Raji (cell line): ENCODE data around the gene SDF4.

ENCODE experiments used
- POLR2A ChIP-seq: IDR thresholded peaks from 2 replicates; pipeline ENCODE4 v1.6.1; 2011; ENCODE audit warnings: low read depth, low read length, control low read depth; ENCODE audit not compliant: insufficient read depth

Gene SDF4

DNA sequence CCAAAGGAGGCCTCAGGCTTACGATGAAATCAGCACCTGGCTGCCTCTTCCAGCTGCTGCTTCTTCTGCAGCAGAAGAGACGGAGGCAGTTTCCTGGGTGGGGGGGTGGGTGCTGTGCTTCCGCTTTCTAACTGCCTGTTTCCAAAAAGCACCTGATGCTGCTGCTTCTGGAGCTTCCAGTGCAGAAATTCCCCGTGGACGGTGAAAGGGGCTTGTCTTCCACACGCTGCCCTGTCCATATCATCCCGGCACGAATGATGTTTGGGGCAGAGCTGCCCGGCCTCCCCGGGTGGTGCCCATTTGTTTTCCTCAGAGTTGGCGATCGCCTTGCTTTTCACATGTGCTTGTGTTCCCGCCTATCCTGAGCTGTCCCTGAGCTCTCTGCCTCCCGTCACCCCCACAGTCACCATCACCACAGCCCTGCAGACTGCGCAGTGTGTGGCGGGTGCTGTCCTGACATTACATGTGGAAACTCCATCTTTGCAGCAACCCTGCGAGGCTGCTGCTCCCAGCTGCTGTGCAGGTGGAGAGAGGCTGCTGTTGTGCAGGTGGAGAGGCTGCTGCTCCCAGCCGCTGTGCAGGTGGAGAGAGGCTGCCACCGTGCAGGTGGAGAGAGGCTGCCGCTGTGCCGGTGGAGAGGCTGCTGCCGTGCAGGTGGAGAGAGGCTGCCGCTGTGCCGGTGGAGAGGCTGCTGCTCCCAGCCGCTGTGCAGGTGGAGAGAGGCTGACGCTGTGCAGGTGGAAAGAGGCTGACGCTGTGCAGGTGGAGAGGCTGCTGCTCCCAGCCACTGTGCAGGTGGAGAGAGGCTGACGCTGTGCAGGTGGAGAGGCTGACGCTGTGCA lies 56.4 kb downstream of the SDF4 start:
- TF ChIP-seq POLR2A, result no peak

DNA sequence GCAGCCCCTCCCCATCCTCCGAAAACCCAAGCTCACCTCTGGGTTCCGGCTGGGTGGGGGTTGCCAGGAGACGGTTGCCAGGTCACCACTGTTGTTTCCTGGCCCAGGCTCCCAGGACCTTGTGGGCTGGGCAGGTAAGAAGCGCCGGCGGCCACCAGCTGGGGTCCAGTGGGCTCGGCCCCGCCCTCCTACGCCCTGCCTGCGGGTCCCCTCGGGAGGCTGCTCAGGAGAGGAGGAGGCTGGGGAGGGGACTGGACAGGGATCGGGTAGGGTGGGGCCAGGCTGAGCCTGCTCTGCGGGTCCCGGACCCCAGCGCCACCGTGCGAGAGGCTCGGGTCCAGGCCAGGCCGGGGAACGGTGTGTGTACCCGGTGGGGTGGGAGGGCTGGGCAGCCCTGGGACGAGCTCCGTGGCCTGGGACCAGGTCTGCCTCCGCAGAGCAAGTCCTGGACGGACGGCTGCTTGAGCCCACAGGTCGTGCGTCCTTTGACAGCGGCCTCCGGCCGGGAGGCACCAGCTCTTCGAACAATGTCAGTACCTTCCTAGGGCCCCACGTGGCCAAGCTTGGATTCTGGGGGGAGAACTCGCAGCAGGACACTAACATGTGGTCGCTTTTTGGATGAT lies 57.9 kb downstream of the SDF4 start, which contains the start of gene TTLL10:
TSS of gene TTLL10 (plus strand) at position 88 of the 623 bp plus-strand sequence. CDS start 5,336 bp downstream, outside the sequence.
- TF ChIP-seq POLR2A, result no peak

DNA sequence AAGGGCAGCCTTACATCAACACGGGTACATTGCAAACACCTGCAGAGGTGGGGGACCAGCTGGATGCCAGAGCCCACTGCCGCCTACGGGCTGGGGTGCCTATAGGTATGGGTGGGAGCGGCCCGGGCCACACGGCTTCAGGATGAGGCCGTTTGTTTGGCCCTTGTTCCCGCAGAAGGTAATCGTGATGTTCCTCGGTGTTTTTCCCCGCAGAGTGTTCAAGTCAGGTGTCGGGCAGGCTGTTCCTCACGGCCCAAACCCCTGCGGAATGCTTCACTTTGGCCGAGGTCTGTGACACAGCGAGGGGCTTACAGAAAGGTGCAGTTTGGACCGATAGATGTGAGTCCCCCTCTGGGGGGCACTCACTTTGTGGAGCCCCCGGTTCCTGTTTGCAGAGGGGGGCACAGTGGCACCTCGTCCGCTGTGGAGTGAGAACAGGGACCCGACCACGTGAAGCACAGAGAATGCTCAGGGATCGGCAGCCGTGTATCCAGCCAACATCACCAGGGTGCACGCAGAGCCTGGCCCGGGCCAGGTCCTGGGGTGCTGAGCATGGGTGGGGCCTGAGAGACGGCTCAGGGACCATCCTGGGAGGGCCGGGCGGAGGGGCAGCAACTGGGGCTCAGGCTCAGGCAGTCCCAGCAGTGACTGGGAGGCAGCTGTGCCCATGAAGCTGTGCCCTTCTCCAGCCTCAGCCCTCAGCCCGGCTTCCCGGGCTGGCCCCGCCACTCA lies 58.6 kb downstream of the SDF4 start:
- no peak for TF ChIP-seq POLR2A

DNA sequence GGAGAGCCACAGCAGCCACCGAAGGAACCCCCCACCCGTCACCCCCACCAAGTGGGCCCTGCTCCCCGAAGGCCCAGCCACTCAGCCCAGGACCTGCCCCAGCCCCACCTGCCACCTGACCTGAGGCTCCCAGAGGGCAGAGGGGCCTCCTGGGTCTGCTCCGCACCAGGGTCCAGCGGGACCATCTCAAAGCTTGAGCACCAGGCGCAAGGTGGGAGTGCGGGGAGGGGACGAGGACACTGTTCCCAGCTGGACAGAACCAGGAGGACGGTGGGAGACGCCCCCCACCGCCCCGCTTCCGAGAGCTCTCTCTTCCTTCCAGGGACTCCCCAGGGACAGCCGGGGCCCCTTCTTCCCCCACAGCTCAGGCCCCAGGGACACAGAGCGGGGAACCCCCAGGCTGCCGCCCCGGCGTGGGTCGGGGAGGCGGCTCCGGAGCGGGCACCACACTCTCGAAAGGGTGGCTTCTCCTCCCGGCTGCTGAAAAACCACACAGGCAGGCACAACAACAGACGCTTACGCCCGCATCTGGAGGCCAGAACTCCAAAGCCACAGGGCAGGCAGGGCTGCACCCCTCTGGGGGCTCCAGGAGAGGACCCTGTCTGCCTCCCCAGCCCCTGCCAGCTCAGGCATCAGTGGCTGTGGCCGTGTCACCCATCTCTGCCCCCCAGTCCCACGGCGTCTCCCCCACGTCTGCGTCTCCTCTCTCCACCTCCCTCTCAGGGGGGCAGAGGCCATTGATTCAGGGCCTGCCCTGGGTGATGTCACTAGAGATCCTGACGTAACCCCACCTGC lies 60.1 kb downstream of the SDF4 start:
- no peak for TF ChIP-seq POLR2A

DNA sequence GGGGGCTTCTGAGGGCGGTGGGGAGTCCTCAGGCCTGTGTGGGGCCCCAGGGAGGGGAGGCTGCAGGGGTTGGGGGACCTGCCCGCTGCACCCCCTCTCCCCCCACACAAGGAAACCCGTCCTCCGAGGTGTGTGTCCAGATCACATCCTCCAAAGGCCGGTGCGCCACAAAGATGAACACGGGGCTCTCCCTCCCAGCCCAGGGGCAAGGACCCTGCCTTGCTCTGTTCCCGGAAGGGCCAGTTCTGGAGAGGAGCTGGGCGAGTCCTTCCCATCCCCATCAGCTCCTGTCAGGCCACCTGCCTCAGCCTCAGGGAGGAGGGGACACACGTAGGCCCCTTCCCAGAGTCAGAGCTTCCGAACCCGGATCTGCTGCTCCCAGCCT lies 60.6 kb downstream of the SDF4 start:
- TF ChIP-seq POLR2A, result no peak

- no peak for TF ChIP-seq POLR2A
Measured at GRCh38 chr1:1170215-1171091, 61.3 kb downstream of the SDF4 start.

- TF ChIP-seq POLR2A, result no peak
Measured at GRCh38 chr1:1169429-1170214, 62.2 kb downstream of the SDF4 start.

DNA sequence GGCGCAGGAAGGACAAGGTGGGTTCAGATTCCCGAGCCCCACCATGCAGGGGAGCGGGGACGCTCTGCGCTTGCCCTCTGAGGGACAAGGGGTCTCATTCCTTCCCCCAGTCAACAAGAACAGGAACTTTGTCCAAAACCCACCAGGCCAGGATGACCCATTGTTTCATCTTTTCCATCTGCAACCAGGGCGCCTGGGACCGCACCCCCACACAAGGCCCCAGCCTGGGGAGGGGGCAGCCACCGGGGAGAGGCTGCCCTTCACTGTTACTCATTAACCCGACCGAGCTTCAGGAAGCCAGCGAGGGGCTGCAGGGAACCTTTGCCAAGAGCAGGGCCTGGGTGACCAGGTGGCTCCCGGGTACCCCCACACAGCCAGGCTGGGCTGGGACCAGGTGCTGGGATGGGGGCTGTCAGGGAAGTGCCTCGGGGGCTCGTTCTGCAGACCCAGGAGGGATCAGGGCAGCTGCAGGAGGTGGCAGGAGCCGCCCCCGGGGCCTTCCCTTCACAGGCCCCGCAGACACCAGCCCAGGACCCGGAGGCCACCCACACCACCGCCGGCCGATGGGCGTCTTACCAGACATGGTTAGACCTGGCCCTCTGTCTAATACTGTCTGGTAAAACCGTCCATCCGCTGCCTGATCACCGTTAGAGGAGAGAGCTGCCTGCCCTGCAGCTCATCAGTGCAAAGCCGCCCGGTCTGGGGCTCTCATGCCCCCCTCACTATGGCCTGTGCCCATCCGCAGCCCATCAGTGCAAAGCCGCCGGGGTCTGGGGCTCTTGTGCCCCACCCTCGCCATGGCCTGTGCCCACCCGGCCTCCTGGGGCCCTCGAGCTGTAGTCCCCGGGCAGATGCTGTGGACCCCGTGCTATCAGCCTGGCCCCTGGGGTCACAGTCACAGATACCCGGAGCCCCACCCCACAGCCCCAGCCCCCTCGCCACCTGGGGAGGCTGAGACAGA lies 63.1 kb downstream of the SDF4 start:
- TF ChIP-seq POLR2A, result no peak

GRCh38 chr1:1167841-1168450 lies 63.9 kb downstream of the SDF4 start:
- TF ChIP-seq POLR2A, result no peak

GRCh38 chr1:1167398-1167821 lies 64.4 kb downstream of the SDF4 start:
- TF ChIP-seq POLR2A, result no peak
